Neural cell (in vitro differentiated cells): ENCODE results near the gene FLOT1. TPM values are rescaled to one million over a fixed set of nuclear protein-coding genes. Genes with fewer than 3 reads are reported as not detected.

Source experiments
- H2AFZ ChIP-seq: fragments of 200-600, 300-800 bp; sonication (generic), shearing (Covaris generic); 2 replicates; pipeline ENCODE4 v1.6.0; 2014; ENCODE audit warnings: low read depth, mild to moderate bottlenecking, antibody characterized with exemption, low read length, moderate library complexity
- H3F3A ChIP-seq: fragments of 200-600 bp; shearing (Covaris generic); 2 replicates; pipeline ENCODE4 v1.6.1; 2016; ENCODE audit warnings: mild to moderate bottlenecking, moderate library complexity, mixed read lengths, antibody characterized with exemption, low read length; ENCODE audit not compliant: insufficient read depth, poor library complexity, severe bottlenecking
- H3K27ac ChIP-seq: fragments of 200-600, 300-800 bp; sonication (generic), shearing (Covaris generic); 2 replicates; pipeline ENCODE4 v1.5.1; 2014; ENCODE audit warnings: mild to moderate bottlenecking, low read length, moderate library complexity
- H3K27me3 ChIP-seq: fragments of 300-800, 200-600 bp; sonication (generic), shearing (Covaris generic); 2 replicates; pipeline ENCODE4 v1.6.0; 2014; ENCODE audit warnings: mild to moderate bottlenecking, low read depth, low read length, moderate library complexity; ENCODE audit not compliant: insufficient read depth
- H3K36me3 ChIP-seq: fragments of 300-800, 200-600 bp; sonication (generic), shearing (Covaris generic); 2 replicates; pipeline ENCODE4 v1.5.1; 2014; ENCODE audit warnings: mild to moderate bottlenecking, antibody characterized with exemption, low read length, moderate library complexity; ENCODE audit not compliant: insufficient read depth
- H3K4me2 ChIP-seq: fragments of 300-800, 200-600 bp; sonication (generic), shearing (Covaris generic); 2 replicates; pipeline ENCODE4 v1.6.0; 2014; ENCODE audit warnings: mild to moderate bottlenecking, low read length
- H3K4me3 ChIP-seq: fragments of 300-800, 200-600 bp; sonication (generic), shearing (Covaris generic); 2 replicates; pipeline ENCODE4 v1.5.1; 2014; ENCODE audit warnings: mild to moderate bottlenecking, low read length, moderate library complexity
- H3K79me2 ChIP-seq: fragments of 200-600 bp; shearing (Covaris generic); replicated peaks from 2 replicates; pipeline ENCODE4 v1.6.0; 2014; ENCODE audit warnings: mild to moderate bottlenecking, low read length, moderate library complexity; ENCODE audit not compliant: insufficient read depth
- H3K9ac ChIP-seq: fragments of 300-800, 200-600 bp; sonication (generic), shearing (Covaris generic); 2 replicates; pipeline ENCODE4 v1.6.1; 2016; ENCODE audit warnings: mild to moderate bottlenecking, low read length, mixed read lengths
- H3K9me2 ChIP-seq: fragments of 200-600 bp; shearing (Covaris generic); 2 replicates; pipeline ENCODE4 v1.6.1; 2016; ENCODE audit warnings: mild to moderate bottlenecking, low read length, mixed read lengths; ENCODE audit not compliant: insufficient read depth
- H3K9me3 ChIP-seq: fragments of 200-600, 300-800 bp; sonication (generic), shearing (Covaris generic); 2 replicates; pipeline ENCODE4 v1.6.1; 2016; ENCODE audit warnings: mild to moderate bottlenecking, mixed run types, low read length, moderate library complexity, mixed read lengths
- H4K20me1 ChIP-seq: fragments of 200-600 bp; shearing (Covaris generic); 2 replicates; pipeline ENCODE4 v1.6.1; 2016; ENCODE audit warnings: mild to moderate bottlenecking, mixed run types; ENCODE audit not compliant: insufficient read depth
- EP300 ChIP-seq: fragments of 450-650 bp; conservative IDR thresholded peaks from 2 replicates; pipeline ENCODE4 v1.6.1; 2014; ENCODE audit warnings: antibody characterized with exemption, mild to moderate bottlenecking, moderate library complexity; ENCODE audit not compliant: poor library complexity, severe bottlenecking
- EZH2 ChIP-seq: fragments of 200-600, 300-800 bp; shearing (Covaris generic), sonication (generic); IDR thresholded peaks from 2 replicates; pipeline ENCODE4 v1.6.1; 2014; ENCODE audit warnings: antibody characterized with exemption, low read length, borderline replicate concordance, mild to moderate bottlenecking; ENCODE audit not compliant: insufficient read depth, poor library complexity, severe bottlenecking
- MXI1 ChIP-seq: fragments of 450-650 bp; conservative IDR thresholded peaks from 2 replicates; pipeline ENCODE4 v1.6.1; 2014; ENCODE audit warnings: antibody characterized with exemption, mild to moderate bottlenecking; ENCODE audit not compliant: poor library complexity, severe bottlenecking
- POLR2AphosphoS5 ChIP-seq: IDR thresholded peaks from 2 replicates; pipeline ENCODE4 v1.6.1; 2012
- RAD21 ChIP-seq: fragments of 450-650 bp; conservative IDR thresholded peaks from 2 replicates; pipeline ENCODE4 v1.6.1; 2014; ENCODE audit warnings: antibody characterized with exemption, mild to moderate bottlenecking, moderate library complexity
- REST ChIP-seq: IDR thresholded peaks from 2 replicates; pipeline ENCODE4 v1.6.1; 2012; ENCODE audit warnings: borderline replicate concordance
- SMC3 ChIP-seq: fragments of 450-650 bp; conservative IDR thresholded peaks from 2 replicates; pipeline ENCODE4 v1.6.1; 2014; ENCODE audit warnings: antibody characterized with exemption, mild to moderate bottlenecking, moderate library complexity; ENCODE audit not compliant: poor library complexity
- TAF1 ChIP-seq: IDR thresholded peaks from 2 replicates; pipeline ENCODE4 v1.6.1; 2012; ENCODE audit warnings: low read depth
- polyA plus RNA-seq: library from polyadenylated mRNA; depleted of rRNA; stranded (reverse); fragments of >200 nt; gene quantifications from 2 replicates; pipeline ENCODE4 v1.2.3, GENCODE V29; 2014
- TF ChIP-seq, protein P1 (sequence below): fragments of 450-650 bp; IDR thresholded peaks from 2 replicates; pipeline ENCODE4 v1.5.1; 2014; ENCODE audit warnings: antibody characterized with exemption, mild to moderate bottlenecking, moderate library complexity; ENCODE audit not compliant: poor library complexity, severe bottlenecking

FLOT1 gene
- polyA plus RNA-seq, 1 donor from 2014 or later, result 72.7 TPM

DNA sequence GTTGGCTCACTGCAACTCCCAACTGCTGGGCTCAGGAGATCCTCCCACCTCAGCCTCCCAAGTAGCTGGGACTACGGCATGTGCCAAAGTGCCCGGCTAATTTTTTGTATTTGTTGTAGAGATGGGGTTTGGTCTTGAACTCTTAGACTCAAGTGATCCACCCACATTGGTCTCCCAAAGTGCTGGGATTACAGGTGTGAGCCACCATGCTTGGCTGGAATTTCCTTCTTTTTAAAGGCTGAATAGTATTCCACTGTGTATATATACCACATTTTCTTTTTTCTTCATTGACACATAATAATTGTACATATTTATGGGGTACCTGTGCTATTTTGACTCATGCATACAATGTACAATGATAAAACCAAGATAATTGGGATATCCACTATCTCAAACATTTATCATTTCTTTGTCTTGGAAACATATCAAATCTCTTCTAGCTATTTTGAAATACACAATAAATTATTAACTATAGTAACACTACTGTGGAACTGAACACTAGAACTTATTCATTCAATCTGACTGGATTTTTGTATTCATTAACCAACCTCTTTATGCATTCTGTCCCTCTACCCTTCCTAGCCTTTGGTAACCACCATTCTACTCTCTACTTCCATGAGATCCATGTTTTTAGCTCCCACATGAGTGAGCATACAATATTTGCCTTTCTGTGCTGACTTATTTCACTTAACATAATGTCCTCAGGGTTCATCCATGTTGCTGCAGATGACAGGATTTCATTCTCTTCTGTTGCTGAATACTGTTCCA lies 33.2 kb downstream of the FLOT1 start:
- H3K9me2 ChIP-seq, result no peaks in the 10 kb centered on the region
- no peaks in the 10 kb centered on the region for H4K20me1 ChIP-seq
- no peak overlapping the region for H3K4me3 ChIP-seq
- peaks cover 7% of the 10 kb centered on the region for H3K36me3 ChIP-seq
- H3K9me3 ChIP-seq, result no peaks in the 10 kb centered on the region
- TF ChIP-seq EZH2 (no peak), RAD21 (no peak), EP300 (no peak), SMC3 (no peak), REST (no peak)
- H3K4me2 ChIP-seq, result no peak overlapping the region
- H3K27ac ChIP-seq, result no peak overlapping the region
- H3F3A ChIP-seq, result no peaks in the 10 kb centered on the region
- no peaks in the 10 kb centered on the region for H3K79me2 ChIP-seq
- no peaks in the 10 kb centered on the region for H3K27me3 ChIP-seq
- no peak overlapping the region for H3K9ac ChIP-seq
- no peak overlapping the region for H2AFZ ChIP-seq

- no peaks in the 10 kb centered on the region for H3F3A ChIP-seq
- H4K20me1 ChIP-seq, result no peaks in the 10 kb centered on the region
- H3K36me3 ChIP-seq, result peaks cover 7% of the 10 kb centered on the region
- H2AFZ ChIP-seq, result no peak overlapping the region
- H3K27me3 ChIP-seq, result no peaks in the 10 kb centered on the region
- no peak overlapping the region for H3K4me3 ChIP-seq
- H3K27ac ChIP-seq, result no peak overlapping the region
- H3K79me2 ChIP-seq, result no peaks in the 10 kb centered on the region
- no peaks in the 10 kb centered on the region for H3K9me3 ChIP-seq
- H3K9ac ChIP-seq, result no peak overlapping the region
- no peak overlapping the region for H3K4me2 ChIP-seq
- no peak for TF ChIP-seq EP300
- TF ChIP-seq EZH2, result no peak
- no peak for TF ChIP-seq POLR2AphosphoS5
- no peak for TF ChIP-seq RAD21
- TF ChIP-seq REST, result no peak
- TF ChIP-seq, protein P1, sequence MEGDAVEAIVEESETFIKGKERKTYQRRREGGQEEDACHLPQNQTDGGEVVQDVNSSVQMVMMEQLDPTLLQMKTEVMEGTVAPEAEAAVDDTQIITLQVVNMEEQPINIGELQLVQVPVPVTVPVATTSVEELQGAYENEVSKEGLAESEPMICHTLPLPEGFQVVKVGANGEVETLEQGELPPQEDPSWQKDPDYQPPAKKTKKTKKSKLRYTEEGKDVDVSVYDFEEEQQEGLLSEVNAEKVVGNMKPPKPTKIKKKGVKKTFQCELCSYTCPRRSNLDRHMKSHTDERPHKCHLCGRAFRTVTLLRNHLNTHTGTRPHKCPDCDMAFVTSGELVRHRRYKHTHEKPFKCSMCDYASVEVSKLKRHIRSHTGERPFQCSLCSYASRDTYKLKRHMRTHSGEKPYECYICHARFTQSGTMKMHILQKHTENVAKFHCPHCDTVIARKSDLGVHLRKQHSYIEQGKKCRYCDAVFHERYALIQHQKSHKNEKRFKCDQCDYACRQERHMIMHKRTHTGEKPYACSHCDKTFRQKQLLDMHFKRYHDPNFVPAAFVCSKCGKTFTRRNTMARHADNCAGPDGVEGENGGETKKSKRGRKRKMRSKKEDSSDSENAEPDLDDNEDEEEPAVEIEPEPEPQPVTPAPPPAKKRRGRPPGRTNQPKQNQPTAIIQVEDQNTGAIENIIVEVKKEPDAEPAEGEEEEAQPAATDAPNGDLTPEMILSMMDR, result no peak
- TF ChIP-seq TAF1, result no peak
- TF ChIP-seq SMC3, result no peak
- no peak for TF ChIP-seq MXI1
- H3K9me2 ChIP-seq, result no peaks in the 10 kb centered on the region
Measured at GRCh38 chr6:30707281-30707850, 35.1 kb downstream of the FLOT1 start.
